Measurements from ENCODE around the gene MMP13.
"Not testable (repeated sequence)": the region's sequence is repeated elsewhere in the genome, so short reads cannot be mapped to it uniquely, and the experiment has no call there.

The MMP13 gene

GRCh38 chr11:102955624-102956023, at the start of gene MMP13:
Gene MMP13, minus strand, starts transcription at chr11:102955732. Its CDS starts 27 bp downstream, at chr11:102955705.
- DNase-seq = no peak

DNA sequence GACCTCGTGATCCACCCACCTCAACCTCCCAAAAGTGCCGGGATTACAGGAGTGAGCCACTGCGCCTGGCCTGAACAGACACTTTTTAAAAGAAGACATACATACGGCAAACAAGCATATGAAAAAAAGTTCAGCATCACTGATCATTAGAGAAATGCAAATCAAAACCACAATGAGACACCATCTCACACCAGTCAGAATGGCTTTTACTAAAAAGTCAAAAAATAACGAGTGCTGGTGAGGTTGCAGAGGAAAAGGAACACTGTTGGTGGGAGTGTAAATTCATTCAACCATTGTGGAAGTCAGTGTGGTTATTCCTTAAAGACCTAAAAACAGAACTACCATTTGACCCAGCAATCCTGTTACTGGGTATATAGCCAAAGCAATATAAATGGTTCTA, 48.7 kb upstream of the MMP13 start:
- DNase-seq = not testable (repeated sequence)

DNA sequence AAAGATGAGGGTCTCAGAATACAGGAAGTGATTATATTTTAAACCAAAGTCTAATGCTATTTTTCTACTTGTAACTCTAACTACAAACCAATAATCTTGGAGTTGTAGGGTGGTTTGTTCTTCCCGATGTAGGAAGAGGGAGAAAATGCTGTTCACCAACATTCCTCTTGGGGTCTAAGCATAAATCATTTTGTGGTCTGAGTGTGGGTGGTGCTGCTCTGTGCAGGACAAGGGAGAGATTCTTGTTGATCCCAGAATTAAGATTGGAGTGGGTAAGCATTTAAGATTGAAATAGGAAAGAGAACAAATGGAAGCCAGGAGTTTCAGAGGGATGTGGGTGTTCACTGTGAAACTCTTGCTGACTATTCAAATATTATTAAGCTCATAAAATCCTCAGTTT, 38.6 kb upstream of the MMP13 start:
- DNase-seq = no peak

GRCh38 chr11:102991776-102992175, 36.2 kb upstream of the MMP13 start:
- no peak for DNase-seq

DNA sequence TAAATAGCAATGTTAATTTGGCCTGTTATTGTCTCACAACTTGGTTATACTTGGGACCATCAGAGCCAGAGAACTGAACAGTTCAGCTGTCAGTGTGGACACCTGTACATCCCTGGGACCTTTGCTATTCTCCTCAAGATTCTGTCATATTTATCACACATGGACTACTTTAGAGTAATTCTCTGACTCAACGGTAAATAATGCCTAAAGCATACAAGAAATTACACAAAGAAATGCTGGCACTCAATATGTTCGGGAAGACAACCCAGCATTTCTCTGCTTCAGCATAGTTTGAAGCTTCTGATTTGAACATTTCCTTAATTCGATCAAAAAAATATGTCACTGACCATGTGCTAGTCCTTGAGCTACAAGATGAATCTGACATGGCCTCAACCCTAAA, 34.6 kb upstream of the MMP13 start:
- DNase-seq = no peak

- DNase-seq = no peak
These were observed 34.0 kb upstream of the MMP13 start for GRCh38 chr11:102989379-102990047.

DNA sequence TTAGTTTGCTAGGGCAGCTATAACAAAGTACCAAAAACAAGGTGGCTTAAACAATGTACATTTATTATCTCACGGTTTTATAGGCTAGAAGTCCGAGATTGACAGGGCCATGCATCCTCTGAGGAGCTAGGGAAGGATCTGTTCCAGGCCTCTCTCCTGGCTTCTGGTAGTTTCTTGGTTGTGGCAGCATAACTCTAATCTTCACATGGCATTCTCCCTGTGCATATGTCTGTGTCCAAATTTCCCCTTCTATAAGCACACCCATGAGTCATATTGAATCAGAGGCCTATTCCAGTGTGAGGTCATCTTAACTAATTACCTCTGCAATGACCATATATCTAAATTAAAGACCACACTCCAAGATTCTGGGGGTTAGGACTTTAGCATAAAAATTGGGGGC, 31.3 kb upstream of the MMP13 start:
- no peak for DNase-seq

GRCh38 chr11:102985850-102986249, 30.3 kb upstream of the MMP13 start:
- no peak for DNase-seq

- no peak for DNase-seq
These were observed 28.0 kb upstream of the MMP13 start for GRCh38 chr11:102983486-102983885.

GRCh38 chr11:102981324-102981910, 25.9 kb upstream of the MMP13 start:
- no peak for DNase-seq

- no peak for DNase-seq
These were observed 19.2 kb upstream of the MMP13 start for GRCh38 chr11:102974552-102975280.

GRCh38 chr11:102973698-102974097, 18.2 kb upstream of the MMP13 start:
- DNase-seq = not testable (repeated sequence)

DNA sequence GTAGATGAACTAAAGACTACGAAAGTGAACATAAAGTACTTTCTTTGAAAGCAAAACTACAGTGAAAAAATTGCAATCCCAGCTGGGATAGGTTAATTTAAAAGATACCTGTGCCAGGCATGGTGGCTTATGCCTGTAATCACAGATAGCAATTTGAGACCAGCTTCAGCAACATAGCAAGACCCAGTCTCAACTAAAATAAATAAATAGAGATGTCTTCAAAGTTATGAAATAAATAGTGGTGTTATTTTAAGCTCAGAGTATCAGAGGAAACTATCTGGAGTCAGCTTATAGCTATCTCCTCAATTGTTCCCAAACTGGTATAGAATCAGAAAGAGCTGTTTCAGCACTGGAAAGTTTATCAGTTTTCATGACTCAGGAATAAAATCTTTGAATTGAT, 17.3 kb upstream of the MMP13 start:
- no peak for DNase-seq

- DNase-seq = no peak
These were observed 16.2 kb upstream of the MMP13 start for GRCh38 chr11:102971766-102972165.

- DNase-seq = no peak
These were observed 12.0 kb upstream of the MMP13 start for GRCh38 chr11:102967497-102967896.

DNA sequence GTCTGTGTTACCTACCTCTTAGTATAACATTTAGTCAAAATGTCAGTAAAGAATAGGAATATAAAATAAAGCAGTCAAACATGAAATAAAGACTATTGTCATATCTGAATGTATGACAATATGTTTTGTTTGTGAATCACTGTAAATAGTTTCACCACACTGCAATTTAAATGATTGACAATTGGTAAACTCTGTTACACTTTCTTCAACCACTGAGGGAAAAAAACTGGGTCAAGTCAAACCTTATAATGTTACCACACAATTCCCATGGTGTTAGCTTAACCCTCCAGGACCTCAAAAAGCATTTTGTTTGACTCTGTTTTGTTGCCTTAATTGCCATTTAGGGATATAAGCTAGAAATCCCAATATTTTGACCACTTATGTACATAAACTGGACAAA, 10.5 kb upstream of the MMP13 start:
- no peak for DNase-seq

GRCh38 chr11:102964867-102965266, 9.3 kb upstream of the MMP13 start:
- no peak for DNase-seq

DNA sequence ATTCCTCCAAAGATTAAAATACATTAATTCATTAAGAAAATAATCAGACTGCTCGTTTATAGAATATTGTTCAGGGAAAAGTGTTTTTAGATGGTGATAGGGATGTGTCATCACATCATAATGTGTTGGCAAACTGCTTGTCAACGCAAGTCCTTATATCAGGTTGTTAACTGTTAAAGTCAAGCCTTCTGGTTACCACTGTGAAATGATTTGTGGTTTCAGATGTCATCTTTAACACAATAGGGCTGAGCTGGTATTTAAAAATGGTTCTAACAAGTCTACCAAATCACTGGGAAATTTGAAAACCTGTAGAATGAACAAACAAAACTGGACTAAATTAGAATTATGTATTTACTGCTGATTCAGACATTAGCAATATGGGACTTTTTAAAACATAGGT, 2.4 kb upstream of the MMP13 start:
- DNase-seq = no peak

- no peak for DNase-seq
These were observed 4.9 kb downstream of the MMP13 start for GRCh38 chr11:102950622-102951081.

DNA sequence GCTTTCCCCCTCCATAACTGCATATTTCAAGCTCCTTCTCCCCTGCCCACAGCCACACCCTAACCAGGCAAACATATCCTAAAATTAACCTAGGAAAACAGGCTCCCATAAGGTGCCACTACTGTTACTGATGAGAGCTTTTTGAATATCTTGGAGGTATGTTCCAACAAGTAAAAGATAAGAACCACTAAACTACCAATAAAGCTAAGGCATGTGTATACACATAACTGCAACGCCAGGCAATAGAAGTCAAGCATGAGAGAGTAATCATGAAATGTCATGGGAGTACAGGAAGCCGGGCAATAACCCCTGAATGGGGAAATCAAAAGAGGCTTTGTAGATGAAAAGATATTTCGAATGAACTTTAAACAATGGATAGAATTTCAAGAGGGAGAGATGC, 9.3 kb downstream of the MMP13 start:
- DNase-seq = no peak

GRCh38 chr11:102940714-102941588, 14.6 kb downstream of the MMP13 start:
- peak; percentile 71 to 77 for DNase-seq

GRCh38 chr11:102936864-102937509, 18.5 kb downstream of the MMP13 start:
- DNase-seq = no peak

- DNase-seq = no peak
These were observed 20.0 kb downstream of the MMP13 start for GRCh38 chr11:102935514-102935913.
